Dermis lymphatic vessel endothelial cell (primary cell): Measurements from ENCODE around the gene APPBP2. TPM values are rescaled to one million over a fixed set of nuclear protein-coding genes. Genes with fewer than 3 reads are reported as not detected.

ENCODE experiments used
- total RNA-seq: library from RNA; depleted of rRNA; stranded (reverse); fragments of >200 nt; gene quantifications from 2 replicates; pipeline ENCODE4 v1.2.1, GENCODE V29; 2014

The APPBP2 gene
- 36.9 and 39.0 TPM in 2 replicates for total RNA-seq

DNA sequence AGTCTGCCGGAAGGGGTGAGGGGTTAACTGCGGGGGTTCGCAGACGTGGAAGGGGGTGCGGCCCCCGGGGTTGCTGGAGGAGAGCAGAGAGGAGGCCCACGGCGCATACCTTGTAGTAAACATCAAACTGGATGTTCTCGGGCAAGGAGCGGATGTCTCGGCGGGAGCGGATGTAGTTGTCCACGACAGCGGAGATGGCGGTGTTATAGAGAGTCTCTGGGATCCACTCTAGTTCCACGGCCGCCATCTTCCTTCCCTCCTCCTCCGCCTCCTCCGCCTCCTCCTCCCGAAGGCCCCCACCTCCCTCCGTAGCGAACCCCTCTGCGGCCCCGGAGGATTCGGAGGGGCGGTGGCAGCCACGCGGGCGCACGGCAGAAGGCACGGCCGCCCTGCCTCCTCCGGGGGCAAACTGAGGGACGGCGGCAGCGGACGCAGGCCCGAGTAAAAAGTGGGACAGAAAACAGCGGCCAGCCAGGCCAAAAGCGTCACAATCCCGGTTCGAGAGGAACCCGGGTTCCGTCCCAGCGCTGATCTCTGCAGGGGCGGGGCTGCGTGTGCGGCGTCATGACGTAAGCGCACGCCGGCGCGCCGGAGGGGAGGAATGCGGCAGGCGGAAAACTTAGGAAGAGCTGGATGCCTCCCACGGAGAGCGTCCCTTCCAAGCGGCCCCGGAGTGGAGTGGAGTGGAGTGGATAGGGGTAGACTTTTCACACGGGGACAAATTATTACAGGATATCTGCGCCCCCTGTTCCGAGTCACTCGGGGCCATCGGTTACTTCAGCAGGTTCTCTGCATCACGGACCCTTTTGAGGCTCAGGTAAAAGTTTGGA, at the start of gene APPBP2:
Gene APPBP2 (minus strand): TSS at position 558 of the 830 bp plus-strand sequence. CDS start 311 bp downstream, at position 247.

DNA sequence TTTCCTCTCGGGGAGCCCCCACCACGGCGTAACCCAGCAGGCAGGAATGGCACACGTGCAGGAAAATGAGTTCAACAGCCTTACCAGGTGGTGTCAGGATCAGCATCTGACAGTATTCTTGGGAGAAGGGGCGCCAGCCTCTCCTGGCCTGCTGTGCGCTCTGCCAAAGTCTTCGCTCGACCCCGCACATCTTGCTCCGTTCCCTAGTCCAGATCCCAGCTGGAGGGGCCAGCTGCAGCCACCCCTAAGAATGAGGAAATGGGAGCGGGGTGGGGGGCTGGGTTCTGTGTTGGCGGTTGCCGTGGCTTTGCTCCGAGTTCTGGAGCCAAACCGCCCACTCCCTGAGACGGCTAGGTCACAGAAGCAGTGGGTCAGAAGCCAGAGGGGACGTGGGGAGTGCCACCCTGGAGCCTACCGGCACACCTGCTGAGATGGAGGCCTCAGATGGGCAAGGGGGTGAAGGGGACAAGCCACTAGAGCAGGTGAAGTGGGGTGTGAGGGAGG, 103.8 kb downstream of the APPBP2 start, which contains the start of gene CHCT1:
Gene CHCT1 (plus strand): TSS at position 328 of the 504 bp plus-strand sequence. CDS start 104 bp downstream, at position 432.

Other genes starting within 250 kb of the APPBP2 start
- 43.4 and 58.6 TPM in 2 replicates for gene USP32, start 134.1 kb downstream of the APPBP2 start, total RNA-seq
- not detected in 2 replicates for gene CHCT1, start 103.8 kb downstream of the APPBP2 start, total RNA-seq
- 25.3 and 32.6 TPM in 2 replicates for gene PPM1D, start 74.0 kb upstream of the APPBP2 start, total RNA-seq
- gene BCAS3, start 151.6 kb upstream of the APPBP2 start, total RNA-seq = 21.7 and 21.8 TPM in 2 replicates